GM12872 (cell line): Measurements from ENCODE around the gene APP.

ENCODE experiments used
- CTCF ChIP-seq: IDR thresholded peaks from 3 replicates; pipeline ENCODE4 v1.5.1; 2011; ENCODE audit warnings: low read depth, mild to moderate bottlenecking, low read length, moderate library complexity; ENCODE audit not compliant: insufficient read depth

The APP gene

GRCh38 chr21:25893191-25893590 is 277.4 kb downstream of the APP start:
- TF ChIP-seq CTCF: no peak

GRCh38 chr21:25891596-25891995 is 279.0 kb downstream of the APP start:
- TF ChIP-seq CTCF: no peak

- TF ChIP-seq CTCF: no peak
Observed at GRCh38 chr21:25890001-25890400, 280.6 kb downstream of the APP start.

- TF ChIP-seq CTCF: no peak
Observed at GRCh38 chr21:25888711-25889110, 281.9 kb downstream of the APP start.

- no peak for TF ChIP-seq CTCF
Observed at GRCh38 chr21:25887646-25888306, 282.8 kb downstream of the APP start.

GRCh38 chr21:25887166-25887565 is 283.4 kb downstream of the APP start:
- no peak for TF ChIP-seq CTCF

- no peak for TF ChIP-seq CTCF
Observed at GRCh38 chr21:25885880-25886279, 284.7 kb downstream of the APP start.
